SKM-1 treated with dmso at 0.1 percent for 144 hours (cell line): Measurements from ENCODE around the gene HNRNPL.
"Not testable (repeated sequence)": the region's sequence is repeated elsewhere in the genome, so short reads cannot be mapped to it uniquely, and the experiment has no call there.

ENCODE experiments used
- DNase-seq: peaks from one replicate; lab custom pipeline; 2025; ENCODE audit not compliant: unreplicated experiment; lab: John Stamatoyannopoulos, UW

The HNRNPL gene

DNA sequence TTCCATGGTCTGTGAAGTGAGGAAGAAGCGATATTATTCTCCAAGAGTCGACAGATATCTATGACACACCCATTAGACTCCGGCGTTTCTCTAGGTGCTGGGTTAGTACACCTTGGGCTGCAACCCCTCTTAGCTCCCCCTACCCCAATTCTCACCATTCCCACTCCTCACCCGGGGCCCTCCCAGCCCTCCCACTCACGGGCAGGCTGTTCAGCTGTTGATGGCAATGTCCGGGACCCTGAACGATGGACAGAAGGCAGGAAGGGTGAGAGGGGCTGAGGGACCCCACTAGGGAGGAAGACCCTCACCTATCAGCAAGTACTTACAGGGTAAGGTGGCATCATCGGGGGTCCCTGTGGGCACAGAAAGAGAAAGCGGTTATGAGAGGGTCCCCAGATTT is 46.2 kb downstream of the HNRNPL start:
- DNase-seq: no peak

DNA sequence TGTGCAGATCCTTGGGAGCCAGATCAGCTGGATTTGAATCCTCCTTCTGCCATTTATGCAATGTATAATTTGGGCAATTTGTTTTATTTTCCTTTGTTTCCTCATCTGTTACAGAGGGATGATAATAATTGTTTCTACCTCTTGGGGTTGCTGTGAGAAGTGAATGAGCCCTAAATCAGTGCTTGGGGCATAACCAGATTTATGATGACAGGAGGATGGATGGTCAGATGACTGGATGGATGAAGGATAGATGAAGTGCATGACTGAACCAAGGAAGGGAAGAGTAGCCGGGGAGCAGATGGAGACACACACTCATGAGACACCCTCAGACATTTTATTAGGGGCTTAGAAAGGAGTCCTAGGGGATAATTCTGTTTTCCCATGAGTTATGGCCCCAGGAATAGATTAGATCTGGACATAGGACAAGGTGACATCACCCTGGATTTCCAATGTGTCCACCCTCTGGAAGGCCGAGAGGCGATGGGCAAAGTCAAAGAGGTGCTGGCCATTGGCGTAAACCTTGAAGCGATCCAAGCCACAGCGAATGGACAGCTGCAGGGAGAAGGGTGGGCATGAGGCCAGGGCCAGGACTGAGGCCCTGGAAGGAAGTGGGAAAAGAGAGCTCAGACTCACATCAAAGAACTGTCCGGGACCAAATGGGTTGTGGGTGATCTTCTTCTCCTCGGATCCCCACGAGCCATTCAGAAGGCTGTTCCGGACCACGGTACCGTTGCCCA is 48.3 kb downstream of the HNRNPL start:
- DNase-seq: no peak

DNA sequence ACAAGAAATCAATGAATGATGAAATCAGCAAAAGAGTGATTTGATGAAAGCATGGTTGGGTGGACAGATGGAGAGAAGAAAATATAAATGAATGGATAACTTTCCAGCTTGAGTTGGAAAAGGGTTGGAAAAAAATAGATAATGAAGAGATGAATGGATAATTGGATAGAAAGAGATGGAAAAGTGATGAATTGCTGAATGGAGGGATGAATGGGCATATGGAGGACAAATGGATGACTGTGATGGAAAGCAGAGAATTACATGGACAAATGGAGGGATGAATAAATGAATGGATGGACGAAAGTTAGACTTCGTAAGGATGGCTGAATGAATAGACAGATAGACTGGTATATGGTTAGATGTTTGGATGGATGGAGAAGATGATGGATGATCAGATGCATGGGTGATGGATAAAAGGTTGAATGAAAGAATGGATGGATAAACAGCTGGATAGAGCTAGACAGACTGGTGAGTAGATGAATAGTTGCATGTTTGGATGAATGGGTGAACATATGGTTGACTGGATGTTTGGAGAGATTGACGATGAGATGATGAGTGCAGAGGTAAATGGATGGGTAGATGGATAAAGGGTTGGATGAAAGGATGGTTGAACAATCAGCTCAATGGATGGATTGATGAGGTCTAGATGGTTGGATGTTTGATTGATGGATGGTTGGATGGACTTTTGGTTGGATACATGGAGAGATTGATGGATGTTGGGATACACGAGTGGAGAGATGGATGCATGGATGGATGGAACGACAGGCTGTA is 49.0 kb downstream of the HNRNPL start:
- no peak for DNase-seq

DNA sequence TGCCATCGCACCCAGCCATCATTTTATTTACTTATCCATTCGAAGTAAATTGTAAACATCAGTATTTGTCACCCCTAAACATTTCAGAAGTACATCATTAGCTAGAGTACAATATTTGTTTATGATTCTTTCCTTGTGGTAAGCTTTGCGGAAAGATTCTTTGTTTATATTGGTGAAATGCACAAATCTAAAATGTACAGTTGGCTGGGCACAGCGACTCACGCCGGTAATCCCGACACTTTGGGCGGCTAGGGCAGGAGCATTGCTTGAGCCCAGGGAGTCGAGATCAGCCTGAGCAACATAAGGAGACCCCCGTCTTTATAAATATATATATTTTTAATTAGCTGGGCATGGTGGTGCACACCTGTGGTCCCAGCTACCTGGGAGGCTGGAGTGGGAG is 50.7 kb downstream of the HNRNPL start:
- DNase-seq: no peak

DNA sequence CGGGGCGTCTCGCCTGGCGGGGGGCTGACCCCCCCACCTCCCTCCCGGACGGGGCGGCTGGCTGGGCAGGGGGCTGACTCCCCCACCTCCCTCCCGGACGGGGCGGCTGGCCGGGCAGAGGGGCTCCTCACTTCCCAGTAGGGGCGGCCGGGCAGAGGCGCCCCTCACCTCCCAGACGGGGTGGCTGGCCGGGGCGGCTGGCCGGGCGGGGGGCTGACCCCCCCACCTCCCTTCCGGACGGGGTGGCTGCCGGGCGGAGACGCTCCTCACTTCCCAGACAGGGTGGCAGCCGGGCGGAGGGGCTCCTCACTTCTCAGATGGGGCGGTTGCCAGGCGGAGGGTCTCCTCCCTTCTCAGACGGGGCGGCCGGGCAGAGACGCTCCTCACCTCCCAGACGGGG is 52.0 kb downstream of the HNRNPL start:
- DNase-seq: not testable (repeated sequence)

DNA sequence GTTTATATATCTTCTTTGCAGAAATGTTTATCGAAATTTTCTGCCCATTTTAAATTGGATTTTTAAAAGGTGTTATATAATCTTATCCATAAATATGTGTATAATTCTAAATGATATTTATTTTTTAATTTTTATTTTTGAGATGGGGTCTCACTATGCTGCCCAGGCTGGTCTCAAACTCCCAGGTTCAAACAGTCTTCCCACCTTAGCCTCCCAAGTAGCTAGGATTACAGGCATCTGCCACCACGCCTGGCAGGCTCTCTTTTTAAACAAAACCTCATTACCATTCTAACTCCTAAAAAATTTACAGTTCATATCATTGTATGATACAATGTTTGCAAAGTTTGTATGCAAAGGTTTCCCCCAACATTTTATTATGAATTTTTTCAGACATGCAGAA is 53.6 kb downstream of the HNRNPL start:
- no peak for DNase-seq

DNA sequence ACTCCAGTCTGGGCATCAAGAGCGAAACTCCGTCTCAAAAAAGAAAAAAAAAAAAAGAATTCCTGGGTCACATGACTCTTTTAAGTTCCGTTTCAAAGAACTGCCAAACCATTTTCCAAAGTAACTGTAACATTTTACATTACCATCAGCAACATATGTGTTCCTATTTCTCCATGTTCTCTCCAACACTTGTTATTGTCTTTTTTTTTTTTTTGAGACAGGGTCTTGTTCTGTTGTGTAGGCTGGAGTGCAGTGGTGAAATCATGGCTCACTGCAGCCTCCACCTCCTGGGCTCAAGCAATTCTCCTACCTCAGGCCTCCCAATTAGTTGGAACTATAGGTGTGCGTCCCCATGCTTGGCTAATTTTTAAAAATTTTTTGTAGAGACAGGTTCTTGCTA is 54.2 kb downstream of the HNRNPL start:
- DNase-seq: no peak

DNA sequence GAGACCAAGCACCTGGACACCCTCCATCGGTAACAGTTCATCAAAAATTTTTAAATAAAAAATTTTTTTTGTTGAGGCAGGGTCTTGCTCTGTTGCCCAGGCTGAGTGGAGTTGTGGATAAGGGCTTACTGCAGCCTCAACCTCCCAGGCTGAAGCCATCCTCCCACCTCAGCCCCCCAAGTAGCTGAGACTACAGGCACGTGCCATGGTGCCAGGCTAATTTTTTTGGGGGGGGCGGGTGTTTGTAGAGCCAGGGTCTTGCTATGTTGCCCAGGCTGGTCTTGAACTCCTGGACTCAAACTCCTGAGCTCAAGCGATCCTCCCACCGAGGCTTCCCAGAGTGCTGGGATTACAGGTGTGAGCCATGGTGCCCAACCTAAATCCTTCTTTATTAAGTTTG is 56.1 kb downstream of the HNRNPL start:
- DNase-seq: no peak

DNA sequence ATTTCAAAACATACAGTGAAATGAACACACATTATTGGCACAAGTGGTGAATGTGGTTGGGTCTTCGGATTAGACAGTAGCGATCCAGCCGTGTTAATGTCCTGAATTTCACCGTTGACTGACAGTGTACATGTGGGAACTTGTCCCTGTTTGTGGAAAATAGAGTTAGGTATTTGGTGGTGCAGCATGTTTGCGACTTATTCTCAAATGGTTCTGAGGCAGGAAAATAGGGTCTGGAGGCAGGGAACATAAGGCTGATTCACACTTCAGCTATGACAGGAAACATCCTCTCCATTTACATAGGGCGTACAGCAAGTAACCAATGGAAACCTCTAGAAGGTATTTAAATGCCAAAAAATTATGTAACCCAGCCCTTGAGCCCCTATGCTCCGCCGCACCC is 56.6 kb downstream of the HNRNPL start:
- DNase-seq: no peak

DNA sequence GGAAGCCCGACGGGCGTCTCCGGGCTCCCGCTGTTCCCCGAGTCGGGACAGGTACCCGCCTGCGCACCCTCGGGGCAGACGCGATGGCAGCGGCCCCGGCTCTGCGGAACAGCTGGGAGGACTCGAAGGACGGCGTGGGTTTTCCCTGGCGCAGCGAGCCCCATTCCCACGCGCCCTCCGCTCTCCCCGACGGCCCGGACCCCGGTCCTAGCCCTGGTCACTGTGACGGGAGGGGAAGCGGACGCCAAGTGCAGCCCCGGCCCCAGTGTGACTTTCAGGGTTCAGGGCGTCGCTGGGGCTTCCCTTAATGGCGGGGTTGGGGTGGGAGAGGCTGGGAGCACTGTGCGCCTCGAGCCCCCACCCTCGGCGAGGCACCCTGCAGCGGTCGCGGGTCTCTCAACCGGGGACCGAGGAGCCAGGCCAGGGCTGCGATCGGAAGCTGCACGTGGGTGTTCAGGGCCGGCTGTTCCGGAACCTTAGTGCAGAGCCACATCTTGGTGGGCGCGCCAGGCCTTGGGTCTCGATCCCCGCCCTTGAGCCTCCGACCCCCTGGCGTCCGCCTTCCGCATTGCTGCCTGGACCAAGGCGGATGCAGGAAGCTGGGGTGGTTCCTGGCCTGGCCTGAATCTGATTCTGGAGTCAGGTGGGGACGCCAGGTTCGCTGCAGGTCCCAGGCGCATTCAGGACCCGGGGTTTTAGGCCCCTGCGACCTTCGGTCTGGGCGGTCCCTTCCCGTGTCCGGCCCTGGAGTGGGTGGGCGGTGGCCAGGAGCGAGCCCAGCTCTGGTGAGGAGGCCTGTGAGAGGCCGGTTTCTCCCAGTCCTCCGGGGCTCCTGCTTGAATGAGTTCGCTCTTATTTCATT is 57.3 kb downstream of the HNRNPL start:
- no peak for DNase-seq

DNA sequence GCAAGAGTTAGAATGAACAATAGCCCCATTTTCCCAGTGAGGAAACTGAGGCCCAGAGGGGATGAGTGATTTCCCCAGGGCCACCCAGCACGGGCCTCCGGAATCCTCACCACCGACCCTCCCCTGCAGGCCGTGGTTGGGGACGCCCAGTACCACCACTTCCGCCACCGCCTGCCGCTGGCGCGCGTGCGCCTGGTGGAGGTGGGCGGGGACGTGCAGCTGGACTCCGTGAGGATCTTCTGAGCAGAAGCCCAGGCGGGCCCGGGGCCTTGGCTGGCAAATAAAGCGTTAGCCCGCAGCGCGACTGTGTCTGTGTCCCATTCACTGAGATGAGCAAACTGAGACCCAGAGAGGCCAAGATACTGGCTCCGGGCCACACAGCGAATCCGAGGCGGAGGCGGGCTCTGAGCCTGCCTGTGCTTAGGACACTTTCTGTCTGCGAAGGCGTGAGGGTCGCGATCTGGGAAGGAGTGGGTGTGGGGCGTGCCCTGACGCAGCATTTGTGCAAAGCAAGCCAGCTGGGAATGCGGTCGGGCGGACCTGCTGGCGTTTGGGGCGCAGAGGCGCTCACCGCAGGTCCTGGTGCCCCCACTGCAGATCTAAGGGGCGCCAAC is 58.2 kb downstream of the HNRNPL start:
- not testable (repeated sequence) for DNase-seq

DNA sequence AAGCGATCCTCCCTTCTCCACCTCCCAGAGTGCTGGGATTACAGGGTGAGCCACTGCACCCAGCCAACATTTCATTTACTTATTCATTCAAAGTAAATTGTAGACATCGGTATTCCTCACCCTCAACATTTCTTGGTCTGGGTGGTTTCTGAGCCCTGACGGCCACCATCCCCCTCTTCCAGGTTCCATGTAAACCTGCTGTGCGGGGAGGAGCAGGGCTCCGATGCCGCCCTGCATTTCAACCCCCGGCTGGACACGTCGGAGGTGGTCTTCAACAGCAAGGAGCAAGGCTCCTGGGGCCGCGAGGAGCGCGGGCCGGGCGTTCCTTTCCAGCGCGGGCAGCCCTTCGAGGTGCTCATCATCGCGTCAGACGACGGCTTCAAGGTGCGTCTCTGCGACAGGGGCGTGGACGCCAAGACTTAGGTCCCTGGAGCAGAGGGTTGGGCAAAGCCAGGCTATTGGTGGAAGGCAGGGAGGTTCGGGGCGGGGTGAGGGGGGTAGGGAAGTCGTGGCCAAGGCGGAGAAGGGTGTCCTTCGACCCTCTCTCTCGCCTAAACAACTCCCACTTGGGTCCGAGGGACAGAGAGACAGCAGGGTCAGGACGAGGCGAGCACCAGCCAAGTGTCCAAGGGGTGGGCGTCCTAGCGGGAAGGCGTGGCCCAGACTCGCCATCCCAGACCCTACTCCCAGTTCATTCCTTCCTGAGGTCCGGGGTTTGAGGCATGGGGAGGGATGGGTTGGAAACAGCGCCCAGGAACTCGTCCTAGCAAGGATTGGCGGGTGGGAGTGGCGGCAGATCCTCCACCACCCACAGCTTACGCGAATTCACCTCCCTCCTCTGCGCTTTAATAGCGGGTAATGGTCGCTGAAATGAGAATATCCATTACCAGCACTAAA is 59.0 kb downstream of the HNRNPL start:
- not testable (repeated sequence) for DNase-seq

DNA sequence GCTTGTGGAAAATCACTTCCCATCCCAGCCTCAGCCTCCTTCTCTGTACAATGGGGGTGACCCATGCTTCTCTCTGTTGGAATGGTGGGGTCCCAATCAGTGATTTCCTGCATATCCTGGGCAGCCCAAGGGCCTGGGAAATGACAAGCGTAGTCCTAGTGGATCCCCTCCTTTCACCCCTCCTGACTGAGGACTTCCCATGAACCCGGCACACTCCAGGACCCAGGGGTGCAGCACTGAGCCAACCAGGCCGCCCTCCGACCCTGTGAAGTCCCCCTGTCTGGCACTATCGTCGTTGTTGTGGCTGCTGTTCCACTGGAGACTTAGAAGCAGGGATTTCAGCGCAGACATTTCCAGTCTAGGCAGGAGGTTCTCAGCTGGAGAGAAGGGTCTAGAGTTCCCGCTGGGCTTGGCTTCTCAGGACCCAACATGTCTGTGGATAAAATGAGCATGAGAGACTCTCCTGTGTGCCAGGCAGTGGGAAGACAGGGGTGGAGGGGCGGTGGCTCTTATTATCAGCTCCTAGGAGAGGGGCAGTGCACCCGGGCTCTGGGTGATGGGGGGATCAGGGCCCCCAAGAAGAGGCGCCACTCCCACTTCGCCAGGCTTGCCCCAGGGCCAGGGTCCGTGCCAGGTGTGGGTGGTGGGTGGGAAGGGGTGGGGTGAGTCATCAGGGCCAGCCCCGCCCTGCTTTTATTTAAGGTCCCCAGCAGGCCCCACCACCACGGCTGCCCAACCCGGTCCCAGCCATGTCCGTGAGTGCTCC is 61.1 kb downstream of the HNRNPL start, which contains the start of gene LGALS7B:
Gene LGALS7B, plus strand, starts transcription at position 723 of the 766 bp plus-strand sequence. Its CDS starts 27 bp downstream, at position 750.
- DNase-seq: no peak

DNA sequence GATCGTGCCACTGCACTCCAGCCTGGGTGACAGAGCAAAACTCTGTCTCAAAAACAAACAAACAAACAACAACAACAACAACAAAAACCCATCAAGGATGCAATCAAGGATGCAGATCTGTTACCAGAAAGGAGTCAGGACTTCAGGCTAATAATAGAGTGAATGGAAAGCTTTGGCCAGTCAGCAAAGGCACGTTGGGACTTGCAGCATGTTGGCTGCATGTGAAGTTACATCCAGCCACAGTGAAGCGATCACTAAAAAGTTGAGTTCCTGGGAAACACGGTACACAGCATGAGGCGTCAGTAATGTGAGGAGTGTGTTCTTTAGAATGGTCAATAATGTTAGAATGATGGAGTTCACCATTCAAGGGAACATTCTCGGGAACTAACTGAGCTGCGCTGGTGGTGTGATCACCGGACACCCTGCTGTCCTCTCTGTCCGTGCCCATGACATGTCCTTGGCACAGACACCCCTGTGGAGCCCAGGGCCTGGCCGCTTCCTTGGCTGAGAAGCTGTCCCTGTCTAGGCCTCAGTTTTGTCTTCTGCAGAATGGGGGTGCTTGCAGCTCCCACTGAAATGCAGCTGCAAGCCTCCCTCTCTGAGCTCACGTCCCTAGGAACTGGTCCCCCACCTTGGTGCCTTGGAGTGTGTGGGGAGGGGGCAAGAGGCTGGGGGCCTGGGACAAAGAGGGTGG is 63.1 kb downstream of the HNRNPL start:
- DNase-seq: no peak
